ENCODE results near the gene CCND2.
A peak's percentile ranks its signal among the peaks of the same experiment; 100 is the strongest.

The CCND2 gene

DNA sequence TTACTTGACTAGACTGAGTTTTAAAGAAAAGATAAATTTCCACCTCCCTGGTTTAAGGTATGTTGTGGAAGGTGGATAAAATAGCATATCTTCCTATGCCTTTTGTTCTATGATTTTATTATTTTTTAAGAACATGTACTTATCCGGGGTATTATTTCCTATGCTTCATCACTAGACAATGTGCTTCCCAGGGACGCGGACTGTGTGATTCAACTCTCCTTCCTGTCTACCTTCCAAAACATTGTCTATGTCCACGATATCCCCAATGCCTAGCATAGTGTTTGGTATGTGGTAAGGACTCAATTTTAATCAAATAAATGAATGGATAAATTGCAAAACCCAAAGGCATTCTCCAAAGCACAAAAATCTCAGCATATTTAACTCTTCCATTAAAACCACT, 8.3 kb upstream of the CCND2 start:
- in situ Hi-C loops (cut with MboI; ENCODE audit: low sequenced_read_pairs, unreplicated experiment) = no loop called here
- TF ChIP-seq, protein P1, sequence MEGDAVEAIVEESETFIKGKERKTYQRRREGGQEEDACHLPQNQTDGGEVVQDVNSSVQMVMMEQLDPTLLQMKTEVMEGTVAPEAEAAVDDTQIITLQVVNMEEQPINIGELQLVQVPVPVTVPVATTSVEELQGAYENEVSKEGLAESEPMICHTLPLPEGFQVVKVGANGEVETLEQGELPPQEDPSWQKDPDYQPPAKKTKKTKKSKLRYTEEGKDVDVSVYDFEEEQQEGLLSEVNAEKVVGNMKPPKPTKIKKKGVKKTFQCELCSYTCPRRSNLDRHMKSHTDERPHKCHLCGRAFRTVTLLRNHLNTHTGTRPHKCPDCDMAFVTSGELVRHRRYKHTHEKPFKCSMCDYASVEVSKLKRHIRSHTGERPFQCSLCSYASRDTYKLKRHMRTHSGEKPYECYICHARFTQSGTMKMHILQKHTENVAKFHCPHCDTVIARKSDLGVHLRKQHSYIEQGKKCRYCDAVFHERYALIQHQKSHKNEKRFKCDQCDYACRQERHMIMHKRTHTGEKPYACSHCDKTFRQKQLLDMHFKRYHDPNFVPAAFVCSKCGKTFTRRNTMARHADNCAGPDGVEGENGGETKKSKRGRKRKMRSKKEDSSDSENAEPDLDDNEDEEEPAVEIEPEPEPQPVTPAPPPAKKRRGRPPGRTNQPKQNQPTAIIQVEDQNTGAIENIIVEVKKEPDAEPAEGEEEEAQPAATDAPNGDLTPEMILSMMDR (IDR thresholded peaks at IDR 0.05; ENCODE audit: borderline replicate concordance, control extremely low read depth, extremely low read depth, insufficient read depth, missing control alignments) = no peak

DNA sequence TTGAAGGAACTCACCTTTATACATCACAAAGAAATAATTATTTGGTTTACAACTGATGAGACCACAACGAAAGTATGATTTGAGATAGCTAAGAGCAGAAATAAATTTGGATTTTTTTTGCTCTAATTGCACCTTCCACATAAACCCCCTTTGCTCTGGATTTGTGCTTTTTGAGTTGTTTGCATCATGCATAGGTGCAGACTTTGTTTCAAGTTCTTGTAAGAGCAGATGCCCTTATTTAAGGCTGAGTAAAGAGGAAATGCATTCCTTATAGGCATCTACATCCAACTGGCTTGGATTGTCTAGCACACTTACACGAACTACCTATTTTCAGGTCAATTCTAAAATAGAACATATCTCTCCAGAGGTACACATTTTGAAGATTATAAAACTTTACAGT, 6.6 kb upstream of the CCND2 start:
- DNase-seq (ENCODE audit: low spot score) = no peak
- TF ChIP-seq, protein P1 (IDR thresholded peaks at IDR 0.05; ENCODE audit: borderline replicate concordance, control extremely low read depth, extremely low read depth, insufficient read depth, missing control alignments) = no peak
- in situ Hi-C loops (cut with MboI; ENCODE audit: low sequenced_read_pairs, unreplicated experiment) = no loop called here

More for the DNA sequence above, 8.3 kb upstream of the CCND2 start:
- no peak for DNase-seq (ENCODE audit: low spot score)

DNA sequence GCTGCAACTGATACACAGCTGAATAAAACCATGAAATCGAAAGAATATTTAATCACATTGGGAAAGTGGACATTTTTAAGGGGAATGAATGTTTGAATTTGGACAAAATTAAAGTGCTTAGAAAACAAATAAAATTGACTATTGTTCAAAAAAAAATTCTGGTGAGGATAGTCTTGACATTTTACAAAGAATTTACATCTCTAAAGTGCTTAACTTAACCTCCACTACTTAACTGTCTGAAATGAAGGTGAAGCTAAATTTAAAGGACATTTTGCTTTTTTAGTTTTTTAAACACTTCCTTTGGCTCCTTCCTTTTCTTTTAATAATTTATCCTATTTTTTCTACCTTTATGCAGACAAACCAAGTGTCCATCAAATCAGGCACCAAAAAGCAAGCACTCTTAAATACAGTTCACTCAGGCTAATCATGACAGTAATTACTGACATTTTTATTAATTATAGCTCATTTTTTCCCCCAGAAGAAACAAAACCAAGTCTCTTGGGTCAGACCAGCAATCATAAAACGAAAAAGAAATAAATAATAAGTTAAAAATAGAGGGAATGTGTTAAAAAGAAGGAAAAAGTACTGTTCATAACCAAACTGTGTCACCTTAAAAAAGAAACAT, 5.7 kb upstream of the CCND2 start:
- TF ChIP-seq, protein P1 (IDR thresholded peaks at IDR 0.05; ENCODE audit: borderline replicate concordance, control extremely low read depth, extremely low read depth, insufficient read depth, missing control alignments) = no peak
- no peak for DNase-seq (ENCODE audit: low spot score)
- in situ Hi-C loops (cut with MboI; ENCODE audit: low sequenced_read_pairs, unreplicated experiment) = no loop called here

DNA sequence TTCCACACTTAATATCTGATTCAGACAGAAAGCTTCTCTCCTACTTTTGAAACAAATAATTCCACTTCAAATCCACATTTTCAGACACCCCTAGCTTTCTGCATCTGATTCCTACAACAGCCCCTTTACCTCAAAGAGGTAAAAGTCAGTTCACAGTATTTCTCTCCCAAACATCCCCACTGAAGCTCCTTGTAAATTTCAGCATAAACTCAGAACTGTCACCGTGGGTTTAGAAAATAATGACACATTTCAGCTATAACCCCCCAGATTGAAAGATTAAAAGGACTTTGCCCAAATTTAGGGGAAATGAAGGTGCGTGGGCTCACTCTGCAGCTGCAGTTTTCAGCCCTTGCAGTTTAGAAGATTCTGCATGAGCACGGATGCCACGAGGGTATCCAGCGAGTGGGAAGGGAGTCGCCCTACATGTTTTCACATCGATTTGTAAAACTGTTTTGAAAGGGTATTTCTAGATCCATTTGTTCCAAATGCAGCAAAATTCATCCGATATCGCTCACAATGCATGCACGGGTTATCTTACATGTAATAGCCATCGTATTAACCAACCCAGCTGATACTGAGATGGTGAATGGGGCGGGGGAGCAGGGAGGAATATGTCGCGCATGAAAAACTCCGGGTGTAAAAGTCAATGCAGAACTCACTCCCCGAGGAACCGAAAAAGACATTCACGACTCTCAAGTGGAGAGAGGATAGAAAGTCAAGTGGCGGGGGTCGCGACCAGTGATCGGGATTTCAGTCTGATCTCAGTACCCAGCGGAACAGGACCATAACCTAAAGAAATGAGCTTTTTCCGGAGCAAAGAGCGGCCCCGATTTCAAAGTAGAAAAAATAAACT, 5.0 kb upstream of the CCND2 start:
- in situ Hi-C loops (cut with MboI; ENCODE audit: low sequenced_read_pairs, unreplicated experiment) = no loop called here
- TF ChIP-seq, protein P1 (IDR thresholded peaks at IDR 0.05; ENCODE audit: borderline replicate concordance, control extremely low read depth, extremely low read depth, insufficient read depth, missing control alignments) = no peak
- DNase-seq (ENCODE audit: low spot score) = no peak

DNA sequence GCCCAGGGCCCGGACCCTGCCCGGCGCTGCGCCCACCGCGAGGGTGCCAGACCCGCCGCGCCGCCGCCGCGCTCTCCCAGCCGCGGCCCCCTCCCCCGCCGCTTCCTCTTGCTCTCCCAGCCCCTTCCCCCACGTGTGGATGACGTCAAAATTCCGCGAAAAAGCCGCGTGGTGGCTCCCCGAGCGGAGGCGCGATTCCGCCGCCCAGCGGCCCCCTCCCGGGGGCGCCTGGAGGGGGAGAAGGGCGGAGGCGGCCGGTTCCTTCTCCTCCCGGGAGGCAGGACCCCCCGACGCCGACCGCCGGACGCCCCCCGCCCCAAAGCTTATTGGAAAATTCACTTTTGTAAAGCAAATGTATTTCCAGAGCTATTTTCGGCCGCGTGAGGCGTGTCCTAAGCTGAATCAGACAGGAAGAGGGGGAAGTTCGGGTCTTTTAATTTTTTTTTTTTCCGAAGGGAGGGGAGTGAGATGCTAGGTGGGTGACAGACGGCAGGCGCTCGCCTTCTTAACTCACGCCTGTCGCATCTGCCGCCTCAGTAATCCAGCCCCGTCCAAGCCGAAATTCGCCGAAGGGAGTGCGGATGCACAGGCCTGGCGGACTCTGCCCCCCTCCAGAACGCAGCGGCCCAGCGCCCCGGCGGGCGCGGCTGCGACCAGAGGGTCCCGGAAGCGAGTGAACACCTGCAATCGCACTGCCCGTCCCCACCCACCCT, 4.1 kb upstream of the CCND2 start:
- peak; percentile 86 for DNase-seq (ENCODE audit: low spot score)

More for the DNA sequence above, 4.1 kb upstream of the CCND2 start:
- TF ChIP-seq, protein P1 (IDR thresholded peaks at IDR 0.05; ENCODE audit: borderline replicate concordance, control extremely low read depth, extremely low read depth, insufficient read depth, missing control alignments) = peak; percentile 21
- in situ Hi-C loops (cut with MboI; ENCODE audit: low sequenced_read_pairs, unreplicated experiment) = no loop called here

Data from GM13976 (cell line).